ENCODE measurements around the gene FHAD1. TPM values are rescaled to one million over a fixed set of nuclear protein-coding genes. Genes with fewer than 3 reads are reported as not detected.

The FHAD1 gene
- polyA plus RNA-seq, 2 donors: 0.04 to 0.16 TPM

DNA sequence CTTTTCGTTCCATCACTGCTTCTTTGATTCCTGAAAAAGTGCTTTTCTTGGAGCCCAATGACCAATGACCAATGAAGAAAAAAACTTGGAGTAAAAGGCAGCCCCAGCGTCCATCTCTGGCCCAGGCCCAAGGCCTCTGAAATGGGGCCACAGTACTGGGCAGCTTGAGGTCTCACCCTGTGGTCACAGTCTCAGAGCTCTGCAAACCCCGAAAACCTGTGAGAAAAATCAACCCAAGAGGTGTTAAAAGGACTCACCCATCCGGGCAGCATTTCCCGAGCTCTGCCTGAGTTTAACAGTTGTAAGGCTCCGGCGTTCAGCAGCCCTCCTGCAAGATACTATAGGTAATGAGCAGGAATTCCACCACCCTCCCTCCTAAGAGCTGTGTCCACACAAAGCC, 160.6 kb downstream of the FHAD1 start:
- Histone ChIP-seq H3K27ac (ENCODE audit: low read depth in 2 of 2, low read length in 1 of 2) (peak overlapping the region in 1 of 2 donors; percentile 20), H3K36me3 (ENCODE audit: control insufficient read depth in 2 of 2, insufficient read depth in 2 of 2, low read length in 1 of 2) (no peaks in the 10 kb centered on the region), H3K4me1 (ENCODE audit: control insufficient read depth in 2 of 2, insufficient read depth in 2 of 2, low read length in 1 of 2) (peaks cover 7% of the 10 kb centered on the region in 2 donors), H3K9me3 (ENCODE audit: control insufficient read depth in 2 of 2, insufficient read depth in 1 of 2, low read depth in 1 of 2, low read length in 1 of 2) (no peaks in the 10 kb centered on the region), H3K27me3 (ENCODE audit: control insufficient read depth in 1 of 2, insufficient read depth in 2 of 2, low read length in 2 of 2) (no peaks in the 10 kb centered on the region), H3K4me3 (ENCODE audit: low read depth in 1 of 2, low read length in 2 of 2) (no peak overlapping the region)
- 67 to 68% methylated on average over 7 of the region's 7 CpGs for WGBS, 2 donors

DNA sequence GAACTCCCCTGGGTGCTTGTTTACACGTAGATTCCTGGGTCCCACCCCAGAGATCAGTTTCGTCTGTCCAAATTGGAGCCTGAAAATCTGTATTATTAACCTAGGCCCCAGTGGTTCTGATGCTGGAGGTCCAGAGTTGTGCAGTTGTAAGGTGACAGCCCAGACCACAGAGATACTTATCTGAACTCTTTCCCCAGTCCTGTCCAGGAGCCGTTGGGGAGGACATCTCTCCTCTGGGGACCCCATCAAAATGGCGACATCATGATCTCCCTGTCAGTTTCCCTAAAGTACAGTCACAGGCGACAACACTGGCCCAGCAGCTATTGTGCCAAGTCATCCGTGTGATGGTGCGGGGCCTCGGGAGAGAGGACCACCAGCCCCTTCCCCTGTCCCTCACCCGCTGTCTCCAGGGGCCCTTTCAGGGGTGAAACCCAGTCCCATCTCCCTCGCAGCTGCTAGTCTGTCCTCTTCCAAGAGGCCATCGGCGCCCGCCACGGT, 161.9 kb downstream of the FHAD1 start:
- WGBS, 2 donors: 38 to 42% methylated on average over 14 of the region's 14 CpGs
- H3K27ac ChIP-seq (ENCODE audit: low read depth in 2 of 2, low read length in 1 of 2): peak overlapping the region; percentile 12 to 50
- peaks cover 0 to 2% of the 10 kb centered on the region in 2 donors for H3K36me3 ChIP-seq (ENCODE audit: control insufficient read depth in 2 of 2, insufficient read depth in 2 of 2, low read length in 1 of 2)
- peak overlapping the region in 1 of 2 donors; percentile 86 for H3K4me3 ChIP-seq (ENCODE audit: low read depth in 1 of 2, low read length in 2 of 2)
- peaks cover 7 to 19% of the 10 kb centered on the region in 2 donors for H3K4me1 ChIP-seq (ENCODE audit: control insufficient read depth in 2 of 2, insufficient read depth in 2 of 2, low read length in 1 of 2)
- no peaks in the 10 kb centered on the region for H3K27me3 ChIP-seq (ENCODE audit: control insufficient read depth in 1 of 2, insufficient read depth in 2 of 2, low read length in 2 of 2)
- no peaks in the 10 kb centered on the region for H3K9me3 ChIP-seq (ENCODE audit: control insufficient read depth in 2 of 2, insufficient read depth in 1 of 2, low read depth in 1 of 2, low read length in 1 of 2)

DNA sequence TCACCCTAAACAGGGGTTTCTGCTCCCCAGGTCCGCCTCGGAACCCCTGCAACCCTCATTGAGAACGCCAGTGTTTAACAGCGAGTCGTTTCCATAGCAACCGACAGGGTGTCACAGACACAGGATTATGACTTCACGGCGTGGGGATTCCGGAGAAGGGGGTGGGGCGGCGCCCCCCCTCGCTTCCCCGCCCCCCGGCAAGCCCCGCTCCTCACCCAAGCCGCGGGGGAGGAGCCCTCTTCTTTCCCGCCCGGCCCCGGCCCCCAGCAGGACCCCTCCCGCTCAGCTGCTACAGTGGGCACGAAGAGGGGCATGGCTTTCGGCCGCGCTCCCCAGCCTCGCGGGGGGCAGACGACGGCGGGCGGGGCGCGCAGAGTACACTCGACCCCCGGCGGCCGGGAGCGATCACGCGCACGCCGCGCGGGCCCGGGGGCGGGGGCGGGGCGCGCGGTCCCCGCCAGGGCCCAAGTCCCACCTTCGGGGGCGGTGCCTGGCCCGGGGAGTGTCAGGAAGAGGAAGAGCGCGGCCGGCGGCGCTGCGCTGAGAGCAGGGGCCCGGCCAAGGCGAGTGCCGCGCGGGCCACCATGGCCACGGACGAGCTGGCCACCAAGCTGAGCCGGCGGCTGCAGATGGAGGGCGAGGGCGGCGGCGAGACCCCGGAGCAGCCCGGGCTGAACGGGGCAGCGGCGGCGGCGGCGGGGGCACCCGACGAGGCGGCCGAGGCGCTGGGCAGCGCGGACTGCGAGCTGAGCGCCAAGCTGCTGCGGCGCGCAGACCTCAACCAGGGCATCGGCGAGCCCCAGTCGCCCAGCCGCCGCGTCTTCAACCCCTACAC, 162.6 kb downstream of the FHAD1 start, which contains the start of gene EFHD2:
Gene EFHD2 (plus strand): TSS at position 501 of the 835 bp plus-strand sequence. CDS start 84 bp downstream, at position 585.
- H3K36me3 ChIP-seq (ENCODE audit: control insufficient read depth in 2 of 2, insufficient read depth in 2 of 2, low read length in 1 of 2): peaks cover 0 to 8% of the 10 kb centered on the region in 2 donors
- no peaks in the 10 kb centered on the region for H3K9me3 ChIP-seq (ENCODE audit: control insufficient read depth in 2 of 2, insufficient read depth in 1 of 2, low read depth in 1 of 2, low read length in 1 of 2)
- WGBS, 2 donors: 0 to 1% methylated on average over 74 to 99 of the region's 99 CpGs
- H3K4me3 ChIP-seq (ENCODE audit: low read depth in 1 of 2, low read length in 2 of 2): peak within 1 kb of the TSS; percentile 86 to 95
- peak within 1 kb of the TSS; percentile 66 to 70 for H3K27ac ChIP-seq (ENCODE audit: low read depth in 2 of 2, low read length in 1 of 2)
- no peaks in the 10 kb centered on the region for H3K27me3 ChIP-seq (ENCODE audit: control insufficient read depth in 1 of 2, insufficient read depth in 2 of 2, low read length in 2 of 2)
- H3K4me1 ChIP-seq (ENCODE audit: control insufficient read depth in 2 of 2, insufficient read depth in 2 of 2, low read length in 1 of 2): peaks cover 7 to 25% of the 10 kb centered on the region in 2 donors

DNA sequence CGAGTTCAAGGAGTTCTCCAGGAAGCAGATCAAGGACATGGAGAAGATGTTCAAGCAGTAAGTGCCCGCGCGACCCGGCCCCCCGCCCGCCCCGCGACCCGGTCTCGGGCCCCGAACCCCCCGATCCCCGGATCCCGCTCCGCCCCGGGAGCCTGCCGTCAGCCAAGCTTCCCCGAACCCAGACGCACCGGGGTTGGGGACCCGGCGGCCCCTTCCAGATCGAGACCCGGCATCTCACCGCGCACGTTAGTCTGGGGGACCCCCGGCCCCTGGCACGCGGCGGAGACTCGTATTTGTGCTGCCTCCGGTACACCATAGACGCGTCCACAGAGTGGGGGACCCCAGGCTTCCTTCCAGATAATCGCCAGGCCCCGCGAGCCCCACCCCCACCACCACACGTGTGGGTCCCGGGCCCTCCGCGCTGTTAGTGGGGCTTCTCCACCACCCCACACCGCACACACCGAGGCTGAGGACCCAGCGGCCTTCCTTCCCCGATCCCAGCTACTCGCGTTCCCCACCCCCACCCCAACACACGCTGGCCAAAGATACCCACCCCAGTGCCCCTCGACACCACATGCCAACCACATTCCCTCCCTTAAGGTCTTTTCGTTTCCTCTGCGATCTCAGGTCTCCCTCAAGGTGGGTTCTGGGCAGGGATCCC, 163.3 kb downstream of the FHAD1 start:
- Histone ChIP-seq H3K36me3 (ENCODE audit: control insufficient read depth in 2 of 2, insufficient read depth in 2 of 2, low read length in 1 of 2) (peaks cover 0 to 8% of the 10 kb centered on the region in 2 donors), H3K9me3 (ENCODE audit: control insufficient read depth in 2 of 2, insufficient read depth in 1 of 2, low read depth in 1 of 2, low read length in 1 of 2) (no peaks in the 10 kb centered on the region), H3K4me1 (ENCODE audit: control insufficient read depth in 2 of 2, insufficient read depth in 2 of 2, low read length in 1 of 2) (peaks cover 7 to 25% of the 10 kb centered on the region in 2 donors), H3K27me3 (ENCODE audit: control insufficient read depth in 1 of 2, insufficient read depth in 2 of 2, low read length in 2 of 2) (no peaks in the 10 kb centered on the region), H3K27ac (ENCODE audit: low read depth in 2 of 2, low read length in 1 of 2) (peak overlapping the region; percentile 66 to 70), H3K4me3 (ENCODE audit: low read depth in 1 of 2, low read length in 2 of 2) (peak overlapping the region; percentile 86 to 95)
- 1 to 2% methylated on average over 53 of the region's 53 CpGs for WGBS, 2 donors

DNA sequence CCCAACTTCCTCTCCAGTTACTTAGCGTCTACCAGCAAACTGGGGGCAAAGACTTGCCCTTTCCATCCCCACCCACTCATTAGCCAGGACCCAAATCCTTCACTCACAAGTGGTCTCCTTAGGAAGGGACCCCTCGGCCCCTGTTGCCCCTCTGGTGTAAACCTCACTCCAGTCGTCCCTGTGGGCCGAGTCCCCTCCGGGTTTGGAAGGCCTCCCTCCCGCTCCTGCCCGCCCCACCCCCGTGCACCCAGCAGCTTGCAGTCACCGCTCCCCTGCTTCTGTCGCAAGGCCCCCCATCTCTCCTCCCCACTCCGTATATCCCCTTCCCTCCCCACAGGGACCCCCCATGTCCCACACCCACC, 163.8 kb downstream of the FHAD1 start:
- peaks cover 0 to 8% of the 10 kb centered on the region in 2 donors for H3K36me3 ChIP-seq (ENCODE audit: control insufficient read depth in 2 of 2, insufficient read depth in 2 of 2, low read length in 1 of 2)
- H3K27ac ChIP-seq (ENCODE audit: low read depth in 2 of 2, low read length in 1 of 2): peak overlapping the region in 1 of 2 donors; percentile 27
- H3K9me3 ChIP-seq (ENCODE audit: control insufficient read depth in 2 of 2, insufficient read depth in 1 of 2, low read depth in 1 of 2, low read length in 1 of 2): no peaks in the 10 kb centered on the region
- 12 to 17% methylated on average over 11 of the region's 11 CpGs for WGBS, 2 donors
- peaks cover 7 to 28% of the 10 kb centered on the region in 2 donors for H3K4me1 ChIP-seq (ENCODE audit: control insufficient read depth in 2 of 2, insufficient read depth in 2 of 2, low read length in 1 of 2)
- H3K4me3 ChIP-seq (ENCODE audit: low read depth in 1 of 2, low read length in 2 of 2): peak overlapping the region; percentile 86 to 95
- H3K27me3 ChIP-seq (ENCODE audit: control insufficient read depth in 1 of 2, insufficient read depth in 2 of 2, low read length in 2 of 2): no peaks in the 10 kb centered on the region

DNA sequence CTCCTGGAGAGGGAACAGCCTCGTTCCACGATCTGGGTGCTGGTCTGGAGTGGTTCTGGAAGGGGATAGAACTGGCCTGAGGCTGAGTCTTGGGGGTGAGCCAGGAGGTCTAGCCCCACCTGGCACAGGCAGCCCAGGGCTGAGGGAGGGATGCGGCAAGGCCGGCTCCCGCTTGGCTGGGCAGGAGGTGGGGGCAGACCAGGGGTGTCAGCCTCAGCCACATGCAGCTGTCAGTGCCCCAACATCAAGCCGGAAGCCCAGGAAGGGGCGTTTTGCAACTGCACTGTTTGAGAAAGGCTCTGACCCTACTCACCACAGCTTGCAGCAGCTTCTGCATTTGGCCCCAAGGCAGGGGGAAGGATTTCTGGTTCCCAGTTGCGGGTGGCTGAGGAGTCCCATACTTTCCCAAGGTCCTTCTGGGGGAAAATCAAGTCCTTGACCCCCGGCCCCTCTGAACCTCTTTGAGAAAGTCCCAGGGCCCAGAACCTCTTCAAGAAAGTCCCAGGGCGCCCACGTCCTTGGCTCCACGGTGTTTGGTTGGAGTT, 164.6 kb downstream of the FHAD1 start:
- H3K4me1 ChIP-seq (ENCODE audit: control insufficient read depth in 2 of 2, insufficient read depth in 2 of 2, low read length in 1 of 2): peaks cover 7 to 35% of the 10 kb centered on the region in 2 donors
- H3K9me3 ChIP-seq (ENCODE audit: control insufficient read depth in 2 of 2, insufficient read depth in 1 of 2, low read depth in 1 of 2, low read length in 1 of 2): no peaks in the 10 kb centered on the region
- H3K27me3 ChIP-seq (ENCODE audit: control insufficient read depth in 1 of 2, insufficient read depth in 2 of 2, low read length in 2 of 2): no peaks in the 10 kb centered on the region
- H3K4me3 ChIP-seq (ENCODE audit: low read depth in 1 of 2, low read length in 2 of 2): peak overlapping the region; percentile 86 to 95
- peaks cover 0 to 8% of the 10 kb centered on the region in 2 donors for H3K36me3 ChIP-seq (ENCODE audit: control insufficient read depth in 2 of 2, insufficient read depth in 2 of 2, low read length in 1 of 2)
- WGBS, 2 donors: 35 to 36% methylated on average over 12 of the region's 12 CpGs
- H3K27ac ChIP-seq (ENCODE audit: low read depth in 2 of 2, low read length in 1 of 2): peak overlapping the region in 1 of 2 donors; percentile 34

DNA sequence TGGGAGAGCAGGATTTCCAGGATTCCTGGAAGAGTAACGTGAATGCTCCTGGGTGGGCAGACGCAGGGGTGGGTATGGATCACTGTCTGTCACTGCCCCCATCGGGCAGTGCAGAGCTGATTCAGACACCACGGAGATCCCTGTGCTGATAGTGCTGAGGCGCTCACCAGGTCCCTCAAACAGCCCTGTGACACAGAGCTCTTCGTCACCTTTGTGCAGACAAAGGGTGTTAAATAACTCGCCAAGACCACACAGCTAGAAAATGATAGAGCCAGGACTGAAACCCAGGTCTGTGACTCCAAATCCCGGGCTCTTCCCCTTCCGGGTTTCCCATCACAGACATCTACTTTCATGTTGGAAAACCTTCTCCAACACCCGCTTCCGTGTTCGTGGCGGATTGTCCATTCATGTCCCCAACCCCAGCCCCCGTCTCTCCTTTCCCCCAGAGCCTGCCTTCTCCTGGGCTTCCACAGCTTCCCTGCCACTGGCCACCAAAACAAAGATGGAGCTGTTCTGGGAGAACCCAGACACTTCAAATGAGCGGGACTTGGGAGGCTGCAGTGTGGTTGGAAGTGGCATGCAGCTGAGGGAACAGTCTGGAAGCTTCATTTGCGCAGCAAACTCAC, 165.3 kb downstream of the FHAD1 start:
- Histone ChIP-seq H3K27ac (ENCODE audit: low read depth in 2 of 2, low read length in 1 of 2) (peak overlapping the region in 1 of 2 donors; percentile 10), H3K4me1 (ENCODE audit: control insufficient read depth in 2 of 2, insufficient read depth in 2 of 2, low read length in 1 of 2) (peaks cover 7 to 36% of the 10 kb centered on the region in 2 donors)

DNA sequence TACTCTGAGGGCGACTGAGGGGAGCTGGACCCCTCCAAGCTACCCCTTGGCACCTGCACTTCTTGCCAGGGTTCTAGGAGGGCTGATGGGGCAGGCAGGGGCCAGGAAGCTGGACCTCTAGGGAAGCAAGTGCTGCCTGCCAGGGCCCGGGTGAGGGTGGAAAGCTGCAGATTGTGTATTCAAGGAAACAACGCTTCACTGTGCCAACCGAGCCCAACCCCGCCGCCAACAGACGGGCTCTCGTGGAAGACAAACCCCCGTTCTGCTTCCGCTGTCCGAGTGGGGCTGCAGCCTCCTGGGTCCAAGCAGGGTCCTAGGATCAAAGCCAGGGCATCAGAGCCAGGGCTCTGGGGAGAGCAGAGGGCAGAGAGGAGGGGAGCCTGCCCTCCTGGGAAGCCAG, 165.8 kb downstream of the FHAD1 start:
- Histone ChIP-seq H3K9me3 (ENCODE audit: control insufficient read depth in 2 of 2, insufficient read depth in 1 of 2, low read depth in 1 of 2, low read length in 1 of 2) (no peaks in the 10 kb centered on the region), H3K27ac (ENCODE audit: low read depth in 2 of 2, low read length in 1 of 2) (peak overlapping the region in 1 of 2 donors; percentile 45), H3K27me3 (ENCODE audit: control insufficient read depth in 1 of 2, insufficient read depth in 2 of 2, low read length in 2 of 2) (no peaks in the 10 kb centered on the region), H3K4me3 (ENCODE audit: low read depth in 1 of 2, low read length in 2 of 2) (no peak overlapping the region), H3K4me1 (ENCODE audit: control insufficient read depth in 2 of 2, insufficient read depth in 2 of 2, low read length in 1 of 2) (peaks cover 7 to 40% of the 10 kb centered on the region in 2 donors), H3K36me3 (ENCODE audit: control insufficient read depth in 2 of 2, insufficient read depth in 2 of 2, low read length in 1 of 2) (peaks cover 0 to 8% of the 10 kb centered on the region in 2 donors)
- WGBS, 2 donors: 47 to 75% methylated on average over 11 of the region's 11 CpGs

More for the DNA sequence above, 165.3 kb downstream of the FHAD1 start:
- Histone ChIP-seq H3K4me3 (ENCODE audit: low read depth in 1 of 2, low read length in 2 of 2) (peak overlapping the region in 1 of 2 donors; percentile 86), H3K27me3 (ENCODE audit: control insufficient read depth in 1 of 2, insufficient read depth in 2 of 2, low read length in 2 of 2) (no peaks in the 10 kb centered on the region), H3K9me3 (ENCODE audit: control insufficient read depth in 2 of 2, insufficient read depth in 1 of 2, low read depth in 1 of 2, low read length in 1 of 2) (no peaks in the 10 kb centered on the region), H3K36me3 (ENCODE audit: control insufficient read depth in 2 of 2, insufficient read depth in 2 of 2, low read length in 1 of 2) (peaks cover 0 to 8% of the 10 kb centered on the region in 2 donors)
- 57 to 72% methylated on average over 16 of the region's 16 CpGs for WGBS, 2 donors

All from esophagus (tissue), 2 donors.